ENCODE data around the gene PTPRJ. TPM values are rescaled to one million over a fixed set of nuclear protein-coding genes. Genes with fewer than 3 reads are reported as not detected.

Gene PTPRJ
- total RNA-seq, 1 donor from 2014 or later = 40.0 TPM

GRCh38 chr11:48050304-48050703 lies 69.9 kb downstream of the PTPRJ start:
- H3K4me3 ChIP-seq = no peak overlapping the region
- peak; percentile 10 to 24 for ATAC-seq

DNA sequence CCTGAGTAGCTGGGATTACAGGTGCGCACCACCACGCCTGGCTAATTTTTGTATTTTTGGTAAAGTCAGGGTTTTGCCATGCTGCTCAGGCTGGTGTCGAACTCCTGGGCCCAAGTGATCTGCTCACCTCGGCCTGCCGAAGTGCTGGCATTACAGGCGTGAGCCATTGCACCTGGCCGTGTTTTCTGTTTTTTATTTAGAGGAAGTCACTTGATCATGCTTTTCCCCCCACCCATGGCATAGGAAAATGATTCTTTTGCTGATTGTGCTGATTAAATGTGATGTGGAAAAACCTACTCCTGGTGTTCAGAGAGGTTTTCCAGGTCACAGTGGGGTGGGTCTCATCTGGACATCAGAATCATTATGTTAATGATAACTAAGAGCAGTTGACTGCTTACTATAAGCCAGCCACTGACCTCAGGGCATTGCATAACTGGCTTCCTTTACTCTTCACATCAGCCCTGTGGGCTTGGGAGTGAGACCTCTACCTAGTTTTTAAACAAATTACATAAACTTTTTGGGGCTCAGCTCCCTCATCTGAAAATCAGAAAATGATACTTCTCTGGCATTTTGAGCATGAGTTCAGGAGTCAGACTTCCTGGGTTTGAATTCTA lies 71.0 kb downstream of the PTPRJ start:
- no peak for ATAC-seq
- TF ChIP-seq, protein P1, sequence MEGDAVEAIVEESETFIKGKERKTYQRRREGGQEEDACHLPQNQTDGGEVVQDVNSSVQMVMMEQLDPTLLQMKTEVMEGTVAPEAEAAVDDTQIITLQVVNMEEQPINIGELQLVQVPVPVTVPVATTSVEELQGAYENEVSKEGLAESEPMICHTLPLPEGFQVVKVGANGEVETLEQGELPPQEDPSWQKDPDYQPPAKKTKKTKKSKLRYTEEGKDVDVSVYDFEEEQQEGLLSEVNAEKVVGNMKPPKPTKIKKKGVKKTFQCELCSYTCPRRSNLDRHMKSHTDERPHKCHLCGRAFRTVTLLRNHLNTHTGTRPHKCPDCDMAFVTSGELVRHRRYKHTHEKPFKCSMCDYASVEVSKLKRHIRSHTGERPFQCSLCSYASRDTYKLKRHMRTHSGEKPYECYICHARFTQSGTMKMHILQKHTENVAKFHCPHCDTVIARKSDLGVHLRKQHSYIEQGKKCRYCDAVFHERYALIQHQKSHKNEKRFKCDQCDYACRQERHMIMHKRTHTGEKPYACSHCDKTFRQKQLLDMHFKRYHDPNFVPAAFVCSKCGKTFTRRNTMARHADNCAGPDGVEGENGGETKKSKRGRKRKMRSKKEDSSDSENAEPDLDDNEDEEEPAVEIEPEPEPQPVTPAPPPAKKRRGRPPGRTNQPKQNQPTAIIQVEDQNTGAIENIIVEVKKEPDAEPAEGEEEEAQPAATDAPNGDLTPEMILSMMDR (IDR thresholded peaks at IDR 0.05) = no peak
- H3K27me3 ChIP-seq (ENCODE audit: low read depth) = no peaks in the 10 kb centered on the region
- no peak for DNase-seq
- H3K36me3 ChIP-seq = no peaks in the 10 kb centered on the region
- H3K27ac ChIP-seq = peak overlapping the region; percentile 62
- H3K4me1 ChIP-seq = peaks cover 71% of the 10 kb centered on the region
- intact Hi-C loops (cut with DNase I) = no loop called here
- no peak overlapping the region for H3K4me3 ChIP-seq
- H3K9me3 ChIP-seq = no peaks in the 10 kb centered on the region

More at GRCh38 chr11:48050304-48050703, 69.9 kb downstream of the PTPRJ start:
- DNase-seq = no peak
- TF ChIP-seq, protein P1 (IDR thresholded peaks at IDR 0.05) = no peak
- H3K27me3 ChIP-seq (ENCODE audit: low read depth) = no peaks in the 10 kb centered on the region
- H3K27ac ChIP-seq = no peak overlapping the region
- H3K4me1 ChIP-seq = peaks cover 61% of the 10 kb centered on the region
- no peaks in the 10 kb centered on the region for H3K9me3 ChIP-seq
- intact Hi-C loops (cut with DNase I) = no loop called here
- no peaks in the 10 kb centered on the region for H3K36me3 ChIP-seq

- ATAC-seq = peak; percentile 74 to 81
- intact Hi-C loops (cut with DNase I) = no loop called here
- peak; percentile 85 for DNase-seq
- Histone ChIP-seq H3K36me3 (no peaks in the 10 kb centered on the region), H3K4me3 (no peak overlapping the region), H3K4me1 (peaks cover 81% of the 10 kb centered on the region), H3K9me3 (no peaks in the 10 kb centered on the region), H3K27ac (peak overlapping the region; percentile 62), H3K27me3 (ENCODE audit: low read depth) (no peaks in the 10 kb centered on the region)
- TF ChIP-seq, protein P1 (IDR thresholded peaks at IDR 0.05) = no peak
These were observed 72.1 kb downstream of the PTPRJ start for GRCh38 chr11:48052183-48053044.

GRCh38 chr11:48054994-48055291 lies 74.6 kb downstream of the PTPRJ start:
- ATAC-seq (no peak), DNase-seq (no peak)
- Histone ChIP-seq H3K4me1 (peaks cover 74% of the 10 kb centered on the region), H3K27me3 (ENCODE audit: low read depth) (no peaks in the 10 kb centered on the region), H3K27ac (peak overlapping the region; percentile 66), H3K9me3 (no peaks in the 10 kb centered on the region), H3K4me3 (no peak overlapping the region), H3K36me3 (no peaks in the 10 kb centered on the region)
- intact Hi-C loops (cut with DNase I) = no loop called here
- TF ChIP-seq, protein P1 (IDR thresholded peaks at IDR 0.05) = no peak

DNA sequence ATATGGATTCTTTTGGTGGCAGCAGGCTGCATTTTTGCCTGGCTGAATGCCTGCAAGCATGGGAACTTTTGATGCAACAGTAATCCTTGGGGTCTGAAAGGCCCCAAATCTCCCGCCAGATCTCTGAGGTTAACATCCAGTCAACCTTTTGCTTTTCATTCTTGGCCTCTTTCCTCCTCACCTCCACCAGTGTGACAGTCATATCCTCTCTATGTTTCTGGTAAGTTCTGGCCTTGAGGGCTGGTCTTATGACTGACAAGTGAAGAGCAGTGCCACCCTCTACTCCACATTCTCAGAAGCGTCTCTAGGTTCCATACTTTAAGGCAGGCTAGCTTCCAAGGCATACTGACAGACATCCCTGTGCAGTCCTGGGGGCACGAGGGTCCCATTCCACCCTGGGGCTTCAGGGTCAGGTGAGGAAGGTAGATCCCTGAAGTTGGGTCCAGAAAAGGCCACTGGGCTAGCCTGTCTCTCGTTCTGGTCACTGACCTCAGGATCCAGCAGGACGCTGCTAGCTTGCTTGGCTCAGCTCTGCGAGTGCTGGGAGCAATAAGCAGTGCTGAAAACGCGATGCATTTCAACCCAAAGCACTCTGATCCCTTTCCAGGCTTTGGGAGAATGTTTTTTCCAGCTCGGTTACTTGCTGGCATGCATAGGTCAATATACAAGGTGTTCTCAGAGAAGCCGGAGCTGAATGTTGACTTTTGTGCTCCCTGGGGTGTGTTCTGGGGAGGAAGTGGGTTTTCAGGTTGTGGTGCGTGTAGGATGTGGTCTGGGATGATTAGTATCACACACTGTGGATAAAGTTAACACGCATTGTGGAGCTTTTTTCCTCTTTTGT lies 75.2 kb downstream of the PTPRJ start:
- H3K9me3 ChIP-seq = no peaks in the 10 kb centered on the region
- H3K36me3 ChIP-seq = no peaks in the 10 kb centered on the region
- DNase-seq (no peak), ATAC-seq (peak; percentile 76 to 85)
- no peaks in the 10 kb centered on the region for H3K27me3 ChIP-seq (ENCODE audit: low read depth)
- H3K4me3 ChIP-seq = no peak overlapping the region
- TF ChIP-seq, protein P1 (IDR thresholded peaks at IDR 0.05) = no peak
- intact Hi-C loops (cut with DNase I) = no loop called here
- H3K27ac ChIP-seq = peak overlapping the region; percentile 66
- peaks cover 68% of the 10 kb centered on the region for H3K4me1 ChIP-seq
